HG02938 (cell line): ENCODE measurements around the gene CD82.

Experiments
- ATAC-seq: cut with Tn5 transposase; IDR thresholded peaks from one replicate; pipeline ENCODE4 v1.9.1; 2021; ENCODE audit warnings: mild to moderate bottlenecking, moderate library complexity; ENCODE audit not compliant: unreplicated experiment

The CD82 gene

DNA sequence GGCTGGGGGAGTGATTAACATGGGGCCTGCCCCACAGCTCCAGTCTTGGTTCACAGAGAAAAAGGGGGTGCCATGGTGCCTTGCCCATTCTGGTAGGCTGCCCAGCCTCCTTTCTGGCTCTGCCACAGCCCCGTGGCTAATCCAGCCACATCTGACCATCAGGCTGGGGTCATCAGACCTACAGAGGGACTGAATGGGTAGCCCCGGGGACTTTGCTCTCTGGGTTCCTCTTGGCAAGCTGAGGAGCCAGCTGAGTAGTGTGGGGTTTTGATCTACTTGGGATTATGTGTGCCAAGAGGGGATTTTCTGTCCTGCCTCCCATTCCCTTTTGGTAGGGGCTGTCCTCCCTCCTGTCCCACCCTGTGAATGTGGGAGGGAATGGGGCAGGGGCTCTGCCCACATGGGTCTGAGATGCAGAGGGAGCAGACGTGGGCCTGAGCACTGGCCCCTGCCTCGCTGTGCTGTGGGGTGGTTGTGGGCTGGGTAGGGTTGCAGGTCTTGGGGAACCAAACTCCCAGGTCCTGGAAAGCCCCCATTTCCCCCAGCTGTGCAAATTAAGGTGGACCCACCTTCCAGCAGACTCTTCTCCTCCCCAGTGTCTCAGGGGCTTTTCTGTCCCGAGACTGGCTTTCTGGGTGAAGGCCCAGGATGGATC lies 32.0 kb downstream of the CD82 start:
- ATAC-seq = no peak

DNA sequence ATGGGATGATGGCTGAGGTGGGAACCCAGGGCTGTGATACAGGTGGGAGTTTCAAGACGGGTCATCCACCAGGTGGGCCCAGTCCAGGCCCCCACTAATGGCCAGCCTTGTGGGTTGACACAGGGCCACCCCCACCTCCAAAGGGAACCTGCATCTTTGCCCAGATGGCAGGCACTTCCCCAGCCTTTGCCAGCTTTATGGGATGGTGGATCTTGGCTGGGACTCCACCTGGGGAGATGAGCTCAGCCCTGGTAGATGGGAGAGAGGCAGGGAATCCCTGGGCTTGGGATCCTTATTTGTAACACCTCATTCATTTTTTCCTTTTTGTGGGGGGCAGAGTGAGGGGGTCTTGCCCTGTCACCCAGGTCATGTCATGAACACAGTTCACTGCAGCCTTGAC lies 33.4 kb downstream of the CD82 start:
- ATAC-seq = no peak

DNA sequence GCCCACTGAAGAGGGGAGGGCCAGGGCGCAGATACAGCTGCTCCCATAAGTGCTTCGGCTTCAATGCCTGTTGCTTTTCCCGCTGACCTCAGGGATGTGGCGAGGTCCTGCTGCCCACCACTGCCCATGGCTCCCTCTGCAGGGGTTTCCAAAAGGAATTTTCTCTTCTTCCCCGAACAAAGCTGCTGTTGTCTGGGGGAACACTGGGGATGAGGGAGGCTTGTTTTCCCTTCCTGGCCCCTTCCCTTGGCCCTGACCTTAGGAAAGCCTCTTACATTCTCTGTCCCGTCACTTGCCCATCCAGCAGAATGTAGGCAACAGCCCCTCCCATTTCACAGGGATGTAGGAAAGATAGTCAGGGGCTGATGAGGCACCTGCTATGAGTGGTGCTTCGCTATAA lies 34.8 kb downstream of the CD82 start:
- no peak for ATAC-seq

DNA sequence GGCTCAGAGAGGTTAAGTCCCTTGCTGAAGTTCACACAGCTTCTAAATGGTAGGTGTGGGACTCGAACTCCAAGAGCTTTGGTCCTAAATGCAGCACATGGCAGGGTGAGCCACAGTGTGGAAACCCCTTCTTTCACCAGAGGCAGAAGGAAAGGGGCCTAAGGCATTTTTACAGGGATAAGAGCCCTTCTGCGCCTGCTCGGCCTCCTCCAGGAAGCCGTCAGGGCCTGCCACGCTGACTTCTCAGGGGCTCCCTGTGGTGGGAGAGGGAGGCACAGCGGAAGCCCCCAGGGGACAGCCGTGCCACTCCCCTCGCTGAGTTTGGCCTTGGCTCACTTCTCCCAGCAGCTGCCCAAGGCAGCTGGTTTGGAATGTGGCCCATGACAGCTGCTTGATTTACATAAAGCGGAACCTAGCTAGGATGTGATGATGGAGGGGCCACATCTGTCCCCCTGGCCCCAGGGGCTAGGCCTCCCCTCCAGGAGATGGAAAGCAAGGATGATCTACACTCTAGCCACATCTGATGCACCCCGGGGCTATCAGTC lies 35.4 kb downstream of the CD82 start:
- peak; percentile 23 for ATAC-seq

DNA sequence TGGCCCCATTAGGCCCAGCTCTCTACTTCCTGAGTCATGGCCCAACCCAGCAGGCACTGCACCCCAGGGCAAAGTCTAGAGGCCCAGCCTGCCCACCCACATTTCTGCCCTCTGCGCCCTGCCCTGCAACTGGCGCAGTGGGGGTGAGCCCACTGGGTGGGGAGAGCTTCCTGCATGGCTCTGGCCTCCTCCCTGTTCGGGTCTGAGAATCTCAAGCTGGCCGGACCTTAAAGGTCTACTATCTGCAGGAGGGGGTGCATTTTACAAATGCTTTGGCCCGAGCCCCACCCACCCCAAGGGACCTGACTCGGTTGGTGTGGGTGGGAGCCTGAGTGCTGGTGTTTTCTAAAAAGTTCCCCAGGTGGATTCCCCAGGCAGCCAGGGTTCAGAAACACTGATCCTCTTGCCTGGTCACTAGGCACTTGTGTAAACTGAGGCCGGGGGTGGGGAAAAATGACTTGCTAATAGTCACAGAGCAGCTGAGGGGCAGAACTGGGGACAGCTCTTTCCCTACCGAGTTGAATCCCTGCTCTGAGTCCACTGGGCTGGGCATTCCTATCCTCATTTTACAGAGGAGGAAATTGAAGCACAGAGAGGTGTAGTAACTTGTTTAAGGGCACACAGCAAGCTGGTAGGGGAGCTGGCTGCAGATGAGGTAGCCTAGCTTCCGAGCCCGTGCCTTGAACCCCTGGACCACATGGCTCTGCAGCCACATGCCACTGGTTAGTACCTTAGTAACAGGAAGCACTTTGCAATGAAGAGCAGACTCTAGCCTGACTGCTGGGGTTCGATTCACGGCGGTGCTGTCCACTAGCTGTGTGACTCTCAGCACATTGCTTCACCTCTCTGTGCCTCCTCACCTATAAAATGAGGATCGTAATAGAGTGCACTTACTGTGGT lies 36.3 kb downstream of the CD82 start:
- ATAC-seq = peak; percentile 33

DNA sequence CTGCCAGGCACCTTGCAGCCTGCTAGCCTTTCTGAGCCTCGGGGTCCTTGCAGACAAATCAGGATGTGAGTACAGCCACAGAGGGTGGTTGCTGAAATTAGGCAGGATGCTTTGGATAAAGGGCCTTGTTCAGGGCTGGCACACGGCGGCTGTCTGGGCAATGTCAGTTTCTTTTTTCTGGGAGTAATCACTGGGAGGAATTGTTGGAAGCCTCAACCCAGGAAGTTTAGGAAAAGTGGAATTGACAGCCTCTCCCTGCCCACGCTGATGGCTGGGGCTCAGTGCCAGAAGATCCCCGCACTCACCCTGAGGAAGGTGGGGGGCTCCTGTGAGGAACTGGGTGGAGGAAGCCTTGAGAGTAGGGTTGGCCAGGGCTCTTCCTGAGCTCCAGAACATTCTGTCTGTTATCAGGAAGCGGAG lies 37.4 kb downstream of the CD82 start:
- no peak for ATAC-seq

DNA sequence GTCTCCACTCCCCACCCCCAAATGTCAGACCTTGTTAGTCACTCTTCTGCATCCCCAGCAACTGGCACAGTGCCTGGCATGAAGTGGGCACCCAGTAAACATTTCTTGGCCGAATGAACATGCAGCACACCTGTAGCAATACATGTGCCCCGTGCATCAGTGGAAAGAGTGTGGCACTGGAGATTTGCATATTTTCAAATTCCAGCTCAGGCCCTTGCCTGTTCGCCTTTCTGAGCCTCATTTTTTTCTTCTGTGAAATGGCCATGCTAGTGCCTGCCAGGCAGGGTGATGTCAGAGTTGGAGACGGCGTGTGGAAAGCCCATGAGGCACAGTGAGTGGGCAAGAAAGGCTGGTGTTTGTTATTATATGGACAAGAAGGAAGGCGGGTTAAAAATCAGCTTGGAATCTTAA lies 38.7 kb downstream of the CD82 start:
- no peak for ATAC-seq

DNA sequence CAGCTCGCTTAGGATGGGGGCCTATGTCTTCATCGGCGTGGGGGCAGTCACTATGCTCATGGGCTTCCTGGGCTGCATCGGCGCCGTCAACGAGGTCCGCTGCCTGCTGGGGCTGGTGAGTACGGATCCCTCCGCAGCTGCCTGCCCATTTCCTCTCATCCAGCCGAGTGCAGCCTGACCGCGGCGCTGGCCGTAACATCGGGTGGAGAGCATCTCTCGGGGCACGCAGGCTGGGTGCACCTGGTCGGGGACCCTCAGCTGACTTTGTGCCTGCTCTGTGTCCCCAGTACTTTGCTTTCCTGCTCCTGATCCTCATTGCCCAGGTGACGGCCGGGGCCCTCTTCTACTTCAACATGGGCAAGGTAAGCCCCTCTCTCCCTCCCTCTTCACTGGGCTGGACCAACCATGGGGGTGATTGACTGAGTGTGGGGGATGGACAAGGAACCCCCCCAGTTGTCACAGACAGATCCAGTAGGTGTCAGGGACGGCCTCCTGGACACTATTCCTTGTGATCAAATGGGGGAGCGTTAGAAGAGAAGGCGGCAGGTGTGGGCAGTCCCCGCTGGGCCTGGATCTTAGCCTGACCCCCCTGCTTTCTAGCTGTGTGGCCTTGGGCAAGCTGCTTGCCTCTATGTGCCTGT lies 39.7 kb downstream of the CD82 start:
- no peak for ATAC-seq

DNA sequence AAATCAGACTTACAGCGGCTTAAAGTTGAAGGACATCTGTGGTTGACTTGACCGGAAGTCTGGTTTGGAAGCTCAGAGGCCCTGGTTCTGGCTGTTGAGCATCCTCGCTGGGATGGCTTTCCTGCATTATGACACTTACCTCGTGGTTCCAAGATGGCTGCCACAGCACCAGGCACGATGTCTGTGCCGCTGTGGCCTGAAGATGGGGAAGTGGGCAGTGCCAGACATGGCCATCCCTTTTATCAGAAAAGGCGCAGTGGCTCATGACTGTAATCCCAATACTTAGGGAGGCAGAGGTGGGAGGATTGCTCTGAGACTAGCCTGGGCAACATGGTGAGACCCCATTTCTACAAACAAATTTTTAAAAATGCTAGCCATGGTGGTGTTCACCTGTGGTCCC lies 40.5 kb downstream of the CD82 start:
- no peak for ATAC-seq

DNA sequence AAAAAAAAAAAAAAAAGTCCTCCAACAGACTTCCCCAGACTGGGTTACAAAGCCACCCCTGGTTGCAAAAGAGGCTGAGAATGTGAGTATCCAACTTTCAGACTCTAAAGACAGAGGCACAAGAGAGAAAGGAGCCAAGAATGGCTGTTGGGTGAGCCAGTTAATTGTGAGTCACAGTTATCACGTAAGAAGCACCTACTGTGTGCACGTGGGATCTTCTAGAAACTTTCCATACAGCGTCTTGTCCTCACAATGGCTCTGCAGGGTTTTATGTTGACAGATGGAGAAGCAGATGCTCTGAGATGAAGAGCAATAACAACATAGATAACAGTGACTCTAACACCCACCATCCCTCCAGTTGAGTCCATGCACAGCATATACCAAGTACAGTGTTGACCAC lies 41.0 kb downstream of the CD82 start:
- no peak for ATAC-seq

DNA sequence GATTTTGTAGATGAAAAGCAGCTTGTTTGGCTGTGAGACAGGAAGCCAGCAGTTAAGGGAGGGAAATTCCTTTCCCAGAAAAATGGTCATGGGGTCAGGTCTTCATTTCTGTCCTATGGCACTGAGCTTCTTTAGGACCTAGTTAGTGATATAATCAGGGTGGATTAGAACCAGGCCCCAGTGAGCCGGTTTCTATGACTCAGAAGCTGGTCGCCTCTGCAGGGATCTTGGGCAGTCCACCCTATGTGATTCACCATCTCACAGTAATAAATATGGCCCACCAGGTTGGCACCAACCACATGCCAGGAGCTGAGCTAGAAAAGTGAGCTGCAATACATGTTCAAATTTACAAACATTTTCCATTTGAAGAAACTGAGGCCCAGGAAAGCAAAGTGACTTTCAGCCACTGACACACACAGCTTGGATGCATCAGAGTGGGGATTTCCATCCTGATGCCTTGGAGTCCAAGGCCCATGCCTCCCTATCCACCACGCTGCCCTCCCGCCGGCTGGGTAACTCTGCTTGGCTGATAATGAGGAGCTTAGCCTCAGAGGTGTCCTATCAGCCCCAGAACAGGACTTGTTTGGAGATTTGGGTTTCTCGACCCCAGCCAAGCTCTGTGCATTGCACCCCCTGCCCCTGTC lies 42.0 kb downstream of the CD82 start:
- ATAC-seq = no peak

DNA sequence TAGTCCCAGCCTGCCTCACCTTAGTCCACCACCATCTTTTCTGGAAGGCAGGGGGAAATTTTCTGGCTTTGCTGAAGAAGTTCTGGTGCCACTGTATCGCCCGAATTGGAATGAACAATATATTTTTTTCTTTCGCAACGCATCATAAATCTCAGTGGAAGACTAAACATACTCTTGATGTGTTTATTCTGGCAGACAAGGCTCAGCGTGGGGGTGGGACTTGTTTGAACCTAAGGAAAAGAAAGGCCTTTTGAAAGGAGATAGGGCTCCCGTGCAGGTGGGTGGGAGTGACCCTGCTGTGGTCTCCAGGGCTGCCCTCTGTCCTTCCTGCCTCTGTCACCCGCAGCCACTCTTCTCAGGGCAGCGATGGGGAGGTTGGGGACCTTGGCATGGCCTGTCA lies 42.5 kb downstream of the CD82 start:
- no peak for ATAC-seq

DNA sequence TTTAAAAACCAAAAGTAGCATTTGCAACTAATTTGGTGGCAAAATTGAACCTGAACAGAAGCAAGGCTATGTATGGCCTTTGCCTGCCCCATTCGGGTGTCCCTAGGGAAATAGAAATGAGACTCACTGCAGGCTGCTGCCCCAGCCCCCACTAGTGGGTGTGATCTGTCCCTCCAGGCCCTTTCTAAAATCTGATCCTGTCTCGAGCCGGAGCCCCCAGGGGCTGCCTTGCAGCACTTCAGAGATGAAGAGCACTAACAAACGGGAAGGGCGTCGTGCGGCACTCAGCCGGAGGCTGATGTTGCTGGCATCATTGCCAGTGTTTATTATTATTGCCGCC lies 43.2 kb downstream of the CD82 start:
- ATAC-seq = no peak

DNA sequence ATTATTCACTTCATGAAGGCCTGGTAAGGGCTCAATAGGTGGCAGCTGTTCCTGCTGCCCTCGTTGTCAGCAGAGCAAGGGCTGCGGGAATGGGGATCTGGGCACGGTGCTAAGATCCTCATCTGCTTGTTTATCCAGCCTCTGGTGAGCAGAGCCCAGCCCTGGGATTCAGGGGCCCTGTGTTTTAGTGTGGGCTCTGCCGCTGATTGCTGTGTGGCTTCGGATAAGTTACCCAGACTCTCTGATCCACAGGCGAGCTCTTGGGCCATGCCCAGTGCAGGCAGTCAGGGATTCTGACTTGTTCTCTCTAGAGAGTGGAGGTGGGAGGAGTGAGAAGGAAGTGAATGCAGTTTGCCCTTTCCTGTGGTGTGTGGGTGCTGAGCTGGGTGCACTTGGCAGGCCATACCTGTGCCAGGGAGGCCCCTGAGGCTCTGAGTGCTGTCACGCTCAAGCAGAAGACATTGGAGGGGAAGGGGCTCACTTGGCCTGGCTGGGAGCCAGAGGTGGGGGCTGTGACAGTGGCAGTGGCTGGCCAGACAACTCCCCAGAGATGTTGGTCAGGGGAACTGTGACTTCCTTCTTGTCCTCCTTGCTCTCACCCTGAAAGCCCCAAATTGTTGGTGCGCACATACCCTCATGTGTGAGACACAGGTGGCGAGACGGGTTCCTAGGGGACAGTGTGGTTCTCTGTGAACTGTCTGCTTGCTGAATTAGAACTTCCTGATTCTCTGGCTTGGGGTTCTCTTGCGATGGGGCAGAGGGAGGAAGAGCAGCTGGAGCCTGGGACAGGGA lies 43.7 kb downstream of the CD82 start:
- peak; percentile 41 for ATAC-seq

DNA sequence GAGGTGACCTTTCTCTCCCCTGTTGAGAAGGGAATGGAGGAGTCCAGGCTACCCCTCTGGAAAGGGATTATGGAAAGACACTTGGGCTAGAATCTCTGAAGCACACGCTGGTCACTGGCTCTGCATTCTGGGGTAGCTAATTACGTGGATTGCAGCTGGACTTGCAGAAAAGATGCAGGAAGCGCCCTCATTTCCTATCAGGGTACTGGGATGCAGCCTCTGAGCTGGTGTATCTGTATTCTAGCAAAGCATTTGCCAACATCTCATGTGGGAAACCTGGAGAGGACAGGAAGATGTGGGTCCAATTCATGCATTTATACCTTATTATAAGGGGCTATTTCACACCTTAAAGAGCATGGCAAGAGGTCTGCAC lies 44.3 kb downstream of the CD82 start:
- no peak for ATAC-seq

DNA sequence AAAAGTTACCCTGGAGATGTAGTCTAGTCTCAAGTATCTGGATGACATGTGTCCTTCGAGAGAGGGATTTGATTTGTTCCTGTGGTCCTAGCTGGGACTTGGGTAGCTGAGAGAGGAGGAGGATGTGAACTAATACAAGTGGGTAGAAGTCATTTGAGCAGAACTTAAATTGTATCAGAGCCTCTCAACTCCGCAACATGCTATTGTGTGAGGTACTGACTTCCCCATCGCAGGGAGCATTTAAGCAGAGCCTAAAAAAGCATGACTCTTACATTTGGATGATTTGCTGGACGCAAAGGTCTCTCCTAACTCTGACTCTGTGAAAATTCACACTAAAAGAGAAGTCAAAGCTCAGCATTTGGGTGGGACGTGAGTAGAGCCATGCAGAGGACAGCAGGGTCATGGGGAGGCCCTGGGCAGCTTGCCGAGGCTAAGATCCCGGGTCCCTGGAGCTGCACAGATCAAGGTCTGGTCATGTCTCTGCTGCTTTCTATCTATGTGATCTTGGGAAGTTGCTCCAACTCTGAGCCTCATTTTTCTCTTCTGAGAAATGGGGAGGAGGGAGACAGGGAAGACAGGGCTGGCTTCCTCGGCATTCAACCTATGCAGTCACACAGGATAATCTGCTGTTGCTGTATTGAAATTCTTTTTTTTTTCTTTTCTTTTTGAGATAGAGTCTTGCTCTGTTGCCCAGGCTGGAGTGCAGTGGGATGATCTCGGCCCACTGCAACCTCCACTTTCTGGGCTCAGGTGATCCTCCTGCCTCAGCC lies 44.9 kb downstream of the CD82 start:
- no peak for ATAC-seq

DNA sequence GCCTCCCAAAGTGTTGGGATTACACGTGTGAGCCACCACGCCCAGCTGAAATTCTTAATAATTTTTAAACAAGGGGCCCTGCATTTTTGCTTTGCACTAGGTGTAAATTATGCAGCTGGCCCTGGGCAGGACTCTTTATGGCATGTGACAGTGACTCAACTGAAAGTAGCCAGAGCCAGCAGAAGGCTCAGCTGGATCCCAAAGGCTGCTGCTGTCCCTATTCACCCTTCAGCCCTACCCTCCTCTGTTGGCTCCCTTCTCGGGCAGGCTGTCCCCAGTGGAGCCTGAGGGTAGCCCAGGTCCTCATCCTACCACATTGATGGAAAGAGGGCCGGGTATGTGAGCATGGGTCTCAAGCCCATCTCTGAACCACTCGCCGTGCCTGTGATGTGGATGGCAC lies 45.6 kb downstream of the CD82 start:
- ATAC-seq = no peak

DNA sequence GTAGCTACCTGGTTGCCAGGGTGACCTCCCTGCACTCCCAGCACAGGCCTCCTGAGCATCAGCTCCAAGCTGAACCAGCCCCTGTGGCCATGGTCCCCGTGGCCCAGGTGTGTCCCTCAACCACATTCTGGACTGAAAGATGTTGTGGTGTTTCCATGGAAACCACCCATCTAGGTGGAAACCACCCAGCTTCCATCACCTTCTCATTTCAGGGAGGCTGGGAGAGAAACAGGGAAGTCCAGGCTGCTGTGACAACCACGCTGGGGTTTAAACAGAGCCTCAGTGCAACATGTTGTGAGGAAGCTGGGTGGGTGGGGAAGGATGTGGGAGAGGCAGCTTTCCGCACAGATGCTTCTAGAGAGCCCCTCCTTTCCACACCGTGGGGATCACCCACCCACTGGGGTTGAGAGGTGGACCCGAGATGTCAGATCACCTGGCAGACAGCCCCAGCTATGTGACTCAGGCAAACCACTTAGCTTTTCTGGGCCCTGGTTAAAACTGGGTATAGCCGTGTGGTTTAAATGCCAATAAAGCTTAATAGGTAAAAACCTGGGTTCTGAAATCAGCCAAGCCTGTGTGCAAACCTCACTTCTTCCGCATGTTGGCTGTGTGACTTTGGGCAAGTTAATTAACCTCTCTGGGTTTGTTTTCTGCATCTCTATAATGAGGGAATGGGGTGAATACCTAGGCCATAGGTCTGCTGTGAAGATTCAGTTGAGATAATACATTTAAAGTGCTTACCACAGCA lies 46.4 kb downstream of the CD82 start:
- ATAC-seq = peak; percentile 42

DNA sequence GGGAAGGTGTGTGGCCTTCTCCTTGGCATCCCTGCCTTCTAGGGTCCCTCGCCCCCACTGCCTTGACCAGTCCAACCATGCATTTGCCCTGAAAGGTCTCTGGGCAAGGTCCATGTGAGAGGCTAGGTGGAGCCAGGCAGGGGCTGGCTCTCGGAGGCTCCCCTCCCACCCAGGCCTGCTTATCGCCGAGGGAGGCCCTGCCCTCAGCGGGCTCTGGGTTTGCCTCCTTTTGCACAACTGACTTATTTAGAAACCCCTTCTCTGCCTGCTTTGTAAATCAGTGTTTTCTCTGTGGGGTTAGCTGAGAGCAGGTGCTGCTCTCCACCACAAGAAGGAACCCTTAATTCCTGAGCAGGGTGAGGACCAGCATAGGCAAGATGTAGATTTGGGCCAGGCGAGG lies 47.7 kb downstream of the CD82 start:
- ATAC-seq = no peak
